Kidney tubule cell (primary cell): ENCODE results near the gene RAB11FIP2.
"Not testable (repeated sequence)": the region's sequence is repeated elsewhere in the genome, so short reads cannot be mapped to it uniquely, and the experiment has no call there.

Experiments used
- DNase-seq: peaks from one replicate; pipeline ENCODE4 v3.0.0-alpha.2; 2018; ENCODE audit warnings: low spot score

RAB11FIP2 gene

GRCh38 chr10:118046395-118047156 lies at the start of gene RAB11FIP2:
Gene RAB11FIP2, minus strand, starts transcription at chr10:118046941. Its CDS starts 778 bp downstream, at chr10:118046163.
- peak; percentile 94 for DNase-seq

- no peak for DNase-seq
Observed at GRCh38 chr10:118096022-118096421, 49.3 kb upstream of the RAB11FIP2 start.

GRCh38 chr10:118092209-118092608 lies 45.5 kb upstream of the RAB11FIP2 start:
- DNase-seq, result no peak

GRCh38 chr10:118080817-118081216 lies 34.1 kb upstream of the RAB11FIP2 start:
- DNase-seq, result no peak

GRCh38 chr10:118076705-118077104 lies 30.0 kb upstream of the RAB11FIP2 start:
- DNase-seq, result peak; percentile 1

GRCh38 chr10:118072840-118073239 lies 26.1 kb upstream of the RAB11FIP2 start:
- no peak for DNase-seq

- DNase-seq, result not testable (repeated sequence)
Observed at GRCh38 chr10:118067389-118067788, 20.6 kb upstream of the RAB11FIP2 start.

- no peak for DNase-seq
Observed at GRCh38 chr10:118062798-118063238, 16.1 kb upstream of the RAB11FIP2 start.

GRCh38 chr10:118058371-118058770 lies 11.6 kb upstream of the RAB11FIP2 start:
- no peak for DNase-seq

- DNase-seq, result no peak
Observed at GRCh38 chr10:118057361-118057760, 10.6 kb upstream of the RAB11FIP2 start.

GRCh38 chr10:118054383-118054782 lies 7.6 kb upstream of the RAB11FIP2 start:
- no peak for DNase-seq

GRCh38 chr10:118052816-118053215 lies 6.1 kb upstream of the RAB11FIP2 start:
- DNase-seq, result no peak

- no peak for DNase-seq
Observed at GRCh38 chr10:118047880-118048279, 1.1 kb upstream of the RAB11FIP2 start.

- no peak for DNase-seq
Observed at GRCh38 chr10:118047157-118047719, 497 bp upstream of the RAB11FIP2 start.

- peak; percentile 58 for DNase-seq
Observed at GRCh38 chr10:118045837-118046394, 825 bp downstream of the RAB11FIP2 start.

- DNase-seq, result no peak
Observed at GRCh38 chr10:118045158-118045836, 1.4 kb downstream of the RAB11FIP2 start.

- peak; percentile 27 for DNase-seq
Observed at GRCh38 chr10:118042827-118043242, 3.9 kb downstream of the RAB11FIP2 start.

GRCh38 chr10:118042336-118042735 lies 4.4 kb downstream of the RAB11FIP2 start:
- DNase-seq, result no peak

- peak; percentile 76 for DNase-seq
Observed at GRCh38 chr10:118041316-118041715, 5.4 kb downstream of the RAB11FIP2 start.

GRCh38 chr10:118036281-118036875 lies 10.4 kb downstream of the RAB11FIP2 start:
- DNase-seq, result no peak

- DNase-seq, result peak; percentile 22
Observed at GRCh38 chr10:118035354-118036005, 11.3 kb downstream of the RAB11FIP2 start.

GRCh38 chr10:118034791-118035261 lies 11.9 kb downstream of the RAB11FIP2 start:
- DNase-seq, result no peak
